SK-N-SH (cell line): ENCODE measurements around the gene PPP1R3C. TPM values are rescaled to one million over a fixed set of nuclear protein-coding genes. Genes with fewer than 3 reads are reported as not detected.
A peak's percentile ranks its signal among the peaks of the same experiment; 100 is the strongest.

ENCODE experiments used
- CTCF ChIA-PET: fragments of 300-600, 350-600 bp; formaldehyde crosslinking; extraction: SDS; loops from one replicate; lab custom pipeline; 2021; lab: Yijun Ruan, JAX
- POLR2A ChIA-PET: fragments of 350-600 bp; sonication (Branson Sonifier 250); formaldehyde crosslinking; extraction: SDS; loops from one replicate; lab custom pipeline; 2020; ENCODE audit warnings: antibody characterized with exemption, inconsistent platforms; lab: Yijun Ruan, JAX
- DNase-seq: peaks from one replicate; pipeline ENCODE4 v3.0.0; 2012
- H2AFZ ChIP-seq: fragments of 200-600 bp; sonication (generic); 2 replicates; pipeline ENCODE4 v1.8.1; 2016; ENCODE audit warnings: antibody characterized with exemption, mild to moderate bottlenecking, low read depth
- H3F3A ChIP-seq: fragments of 200-600 bp; sonication (generic); replicated peaks from 2 replicates; pipeline ENCODE3; 2016; ENCODE audit warnings: antibody characterized with exemption, mild to moderate bottlenecking; ENCODE audit not compliant: insufficient read depth
- H3K27ac ChIP-seq, 2 experiments: fragments of 200-500 bp in 1 of 2; fragments of 200-600 bp in 1 of 2; sonication (Bioruptor generic) in 1 of 2; sonication (generic), shearing (Covaris generic) in 1 of 2; 2 replicates each; pipeline versions ENCODE4 v1.5.1 to v1.6.1; 2014 to 2016; ENCODE audit warnings: low read depth in 2 of 2, inconsistent platforms in 1 of 2, low read length in 1 of 2, mild to moderate bottlenecking in 1 of 2, mixed read lengths in 1 of 2
- H3K27me3 ChIP-seq: fragments of 200-600 bp; sonication (generic), shearing (Covaris generic); 2 replicates; pipeline ENCODE4 v1.6.1; 2016; ENCODE audit warnings: mixed run types; ENCODE audit not compliant: insufficient read depth
- H3K36me3 ChIP-seq, 2 experiments: fragments of 200-500 bp in 1 of 2; fragments of 200-600 bp in 1 of 2; sonication (Bioruptor generic) in 1 of 2; sonication (generic) in 1 of 2; replicated peaks in 1 of 2; 2 replicates each; pipeline versions ENCODE3 to v1.5.1; 2014 to 2016; ENCODE audit warnings: low read length in 1 of 2, mild to moderate bottlenecking in 1 of 2; ENCODE audit not compliant: insufficient read depth in 2 of 2, control insufficient read depth in 1 of 2
- H3K4me1 ChIP-seq, 2 experiments: fragments of 200-500 bp in 1 of 2; fragments of 200-600 bp in 1 of 2; sonication (Bioruptor generic) in 1 of 2; sonication (generic), shearing (Covaris generic) in 1 of 2; 2 replicates each; pipeline versions ENCODE4 v1.5.1 to v1.6.1; 2014 to 2016; ENCODE audit warnings: low read depth in 1 of 2, low read length in 1 of 2, mixed run types in 1 of 2; ENCODE audit not compliant: insufficient read depth in 2 of 2, control insufficient read depth in 1 of 2
- H3K4me2 ChIP-seq: fragments of 200-600 bp; sonication (generic), shearing (Covaris generic); 2 replicates; pipeline ENCODE4 v1.6.1; 2017; ENCODE audit warnings: mixed run types
- H3K4me3 ChIP-seq, 2 experiments: fragments of 200-500 bp in 1 of 2; fragments of 200-600 bp in 1 of 2; sonication (Bioruptor generic) in 1 of 2; sonication (generic), shearing (Covaris generic) in 1 of 2; 2 replicates each; pipeline versions ENCODE4 v1.5.1 to v1.8.1; 2014 to 2016; ENCODE audit warnings: low read depth in 2 of 2, inconsistent platforms in 1 of 2, low read length in 1 of 2, mild to moderate bottlenecking in 1 of 2, mixed read lengths in 1 of 2, moderate library complexity in 1 of 2
- H3K79me2 ChIP-seq: fragments of 200-600 bp; sonication (generic); 2 replicates; pipeline ENCODE4 v1.8.1; 2017; ENCODE audit warnings: mild to moderate bottlenecking; ENCODE audit not compliant: insufficient read depth
- H3K9ac ChIP-seq: fragments of 200-600 bp; sonication (generic); 2 replicates; pipeline ENCODE4 v1.6.1; 2017; ENCODE audit warnings: mixed run types
- H3K9me2 ChIP-seq: fragments of 200-600 bp; sonication (generic); 2 replicates; pipeline ENCODE4 v1.6.1; 2017; ENCODE audit warnings: mixed run types
- H3K9me3 ChIP-seq: fragments of 200-600 bp; sonication (generic); 2 replicates; pipeline ENCODE4 v1.6.1; 2017; ENCODE audit warnings: mixed run types, mild to moderate bottlenecking, moderate library complexity
- H4K20me1 ChIP-seq: fragments of 200-600 bp; sonication (generic); 2 replicates; pipeline ENCODE4 v1.6.1; 2017; ENCODE audit warnings: mild to moderate bottlenecking, mixed run types; ENCODE audit not compliant: insufficient read depth
- EP300 ChIP-seq, 2 experiments: IDR thresholded peaks; 2 replicates each; pipeline versions ENCODE4 v1.4.0 to v1.6.1; 2012; ENCODE audit warnings: borderline replicate concordance in 1 of 2, low read depth in 1 of 2, low read length in 1 of 2
- FOSL2 ChIP-seq: IDR thresholded peaks from 2 replicates; pipeline ENCODE4 v1.4.0; 2012; ENCODE audit warnings: low read depth, mild to moderate bottlenecking, moderate library complexity, borderline replicate concordance
- FOXM1 ChIP-seq: IDR thresholded peaks from 2 replicates; pipeline ENCODE4 v1.4.0; 2012; ENCODE audit warnings: low read depth, mild to moderate bottlenecking
- GATA2 ChIP-seq: sonication (generic); formaldehyde crosslinking; IDR thresholded peaks from 2 replicates; pipeline ENCODE4 v1.5.0; 2020; ENCODE audit warnings: mild to moderate bottlenecking, missing genetic modification reagents
- JUND ChIP-seq: IDR thresholded peaks from 2 replicates; pipeline ENCODE4 v1.4.0; 2012
- NFIC ChIP-seq: IDR thresholded peaks from 2 replicates; pipeline ENCODE4 v1.4.0; 2012; ENCODE audit warnings: borderline replicate concordance
- NRF1 ChIP-seq: IDR thresholded peaks from 2 replicates; pipeline ENCODE4 v1.6.1; 2012; ENCODE audit warnings: low read depth, mild to moderate bottlenecking, low read length
- POLR2AphosphoS5 ChIP-seq: IDR thresholded peaks from 2 replicates; pipeline ENCODE4 v1.6.1; 2012; ENCODE audit warnings: low read depth, low read length
- RFX5 ChIP-seq: IDR thresholded peaks from 2 replicates; pipeline ENCODE4 v1.6.1; 2012; ENCODE audit warnings: mild to moderate bottlenecking, improper control_type of control experiment, low read length
- RXRA ChIP-seq: IDR thresholded peaks from 2 replicates; pipeline ENCODE4 v1.4.0; 2012; ENCODE audit warnings: low read depth, mild to moderate bottlenecking, borderline replicate concordance
- SIN3A ChIP-seq: IDR thresholded peaks from 2 replicates; pipeline ENCODE4 v1.6.1; 2012; ENCODE audit warnings: low read depth, mild to moderate bottlenecking, low read length, moderate library complexity, borderline replicate concordance
- TAF1 ChIP-seq: IDR thresholded peaks from 2 replicates; pipeline ENCODE4 v1.6.1; 2012; ENCODE audit warnings: low read depth, mild to moderate bottlenecking, low read length, moderate library complexity, borderline replicate concordance
- TCF12 ChIP-seq: IDR thresholded peaks from 2 replicates; pipeline ENCODE4 v1.4.0; 2012
- WGBS: methylation state at CpG from one replicate; pipeline ENCODE4 v1.1.6; 2017; ENCODE audit warnings: low lambda C conversion rate; 5-methylcytosine and 5-hydroxymethylcytosine counted together
- polyA plus RNA-seq, 3 experiments: library from polyadenylated mRNA; depleted of rRNA; stranded (reverse); fragments of >200 nt; gene quantifications; 2 replicates each; pipeline ENCODE4 v1.2.3, GENCODE V29; 2012
- TF ChIP-seq, protein P1 (sequence below): IDR thresholded peaks from 2 replicates; pipeline ENCODE4; 2012
- TF ChIP-seq, protein P2 (sequence below): fragments of 150-350 bp; IDR thresholded peaks from 2 replicates; pipeline ENCODE4 v1.6.1; 2017; ENCODE audit warnings: antibody characterized with exemption, low read length, low read depth, borderline replicate concordance
- TF ChIP-seq, protein P3 (sequence below): fragments of 200-600 bp; sonication (generic); IDR thresholded peaks from 2 replicates; pipeline ENCODE4 v1.6.1; 2017; ENCODE audit warnings: antibody characterized with exemption, mild to moderate bottlenecking, moderate library complexity
- TF ChIP-seq, protein P4 (sequence below): IDR thresholded peaks from 2 replicates; pipeline ENCODE4 v1.6.1; 2012; ENCODE audit warnings: mild to moderate bottlenecking, low read depth, low read length, moderate library complexity
- TF ChIP-seq, protein P5 (sequence below): IDR thresholded peaks from 2 replicates; pipeline ENCODE4 v1.4.0; 2012; ENCODE audit warnings: low read depth, borderline replicate concordance

PPP1R3C gene
- polyA plus RNA-seq, 1 of the 3 experiments (the other 2 are of a cell fraction), result 9.0 TPM

DNA sequence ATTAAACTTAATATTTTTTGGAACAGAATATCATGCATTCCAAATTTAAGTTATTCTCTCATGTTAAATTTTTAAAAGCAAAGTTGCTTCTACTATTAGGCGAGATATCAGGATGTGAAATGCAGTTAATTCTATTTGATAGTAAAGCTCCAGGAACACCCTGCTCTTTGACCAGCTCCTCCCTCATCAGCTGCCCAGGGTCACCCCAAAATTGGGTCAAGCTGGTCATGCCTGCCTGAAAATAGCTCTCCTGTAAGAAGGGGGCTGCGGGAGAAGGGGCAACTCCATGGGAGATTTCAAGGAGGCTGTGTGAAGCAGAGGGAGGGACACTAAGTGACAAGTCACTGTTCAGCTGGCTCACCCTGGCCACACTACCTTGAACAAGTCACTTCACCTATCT is 5.9 kb downstream of the PPP1R3C start:
- H2AFZ ChIP-seq, result no peak overlapping the region
- H3K4me3 ChIP-seq, result no peak overlapping the region
- H3K4me2 ChIP-seq, result no peak overlapping the region
- no peaks in the 10 kb centered on the region; the same call in 1 of the 2 replicates for H3K9me3 ChIP-seq
- ChIA-PET CTCF (interaction anchor here (1.1 to 1.9 kb wide), 8 partner anchors 9 to 134 kb away, joined by 3 to 4 read pairs (median 3); no protein-coding TSS in a partner anchor), POLR2A (no interaction called here)
- H3K4me1 ChIP-seq, result peaks cover 0 to 12% of the 10 kb centered on the region in 2 experiments; a peak in 2 of 4 replicates
- 86% methylated on average over 2 of the region's 2 CpGs for WGBS
- TF ChIP-seq EP300 (IDR thresholded peaks at IDR 0.05; ENCODE audit: borderline replicate concordance in 1 of 2, low read depth in 1 of 2, low read length in 1 of 2) (no peak), POLR2AphosphoS5 (no peak), RXRA (no peak), TCF12 (no peak), RFX5 (no peak), FOXM1 (no peak), SIN3A (no peak), JUND (no peak), TAF1 (no peak), NRF1 (no peak)
- TF ChIP-seq, protein P1, sequence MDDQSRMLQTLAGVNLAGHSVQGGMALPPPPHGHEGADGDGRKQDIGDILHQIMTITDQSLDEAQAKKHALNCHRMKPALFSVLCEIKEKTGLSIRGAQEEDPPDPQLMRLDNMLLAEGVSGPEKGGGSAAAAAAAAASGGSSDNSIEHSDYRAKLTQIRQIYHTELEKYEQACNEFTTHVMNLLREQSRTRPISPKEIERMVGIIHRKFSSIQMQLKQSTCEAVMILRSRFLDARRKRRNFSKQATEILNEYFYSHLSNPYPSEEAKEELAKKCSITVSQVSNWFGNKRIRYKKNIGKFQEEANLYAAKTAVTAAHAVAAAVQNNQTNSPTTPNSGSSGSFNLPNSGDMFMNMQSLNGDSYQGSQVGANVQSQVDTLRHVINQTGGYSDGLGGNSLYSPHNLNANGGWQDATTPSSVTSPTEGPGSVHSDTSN, result no peak
- TF ChIP-seq, protein P2, sequence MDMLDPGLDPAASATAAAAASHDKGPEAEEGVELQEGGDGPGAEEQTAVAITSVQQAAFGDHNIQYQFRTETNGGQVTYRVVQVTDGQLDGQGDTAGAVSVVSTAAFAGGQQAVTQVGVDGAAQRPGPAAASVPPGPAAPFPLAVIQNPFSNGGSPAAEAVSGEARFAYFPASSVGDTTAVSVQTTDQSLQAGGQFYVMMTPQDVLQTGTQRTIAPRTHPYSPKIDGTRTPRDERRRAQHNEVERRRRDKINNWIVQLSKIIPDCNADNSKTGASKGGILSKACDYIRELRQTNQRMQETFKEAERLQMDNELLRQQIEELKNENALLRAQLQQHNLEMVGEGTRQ, result no peak
- TF ChIP-seq, protein P3, sequence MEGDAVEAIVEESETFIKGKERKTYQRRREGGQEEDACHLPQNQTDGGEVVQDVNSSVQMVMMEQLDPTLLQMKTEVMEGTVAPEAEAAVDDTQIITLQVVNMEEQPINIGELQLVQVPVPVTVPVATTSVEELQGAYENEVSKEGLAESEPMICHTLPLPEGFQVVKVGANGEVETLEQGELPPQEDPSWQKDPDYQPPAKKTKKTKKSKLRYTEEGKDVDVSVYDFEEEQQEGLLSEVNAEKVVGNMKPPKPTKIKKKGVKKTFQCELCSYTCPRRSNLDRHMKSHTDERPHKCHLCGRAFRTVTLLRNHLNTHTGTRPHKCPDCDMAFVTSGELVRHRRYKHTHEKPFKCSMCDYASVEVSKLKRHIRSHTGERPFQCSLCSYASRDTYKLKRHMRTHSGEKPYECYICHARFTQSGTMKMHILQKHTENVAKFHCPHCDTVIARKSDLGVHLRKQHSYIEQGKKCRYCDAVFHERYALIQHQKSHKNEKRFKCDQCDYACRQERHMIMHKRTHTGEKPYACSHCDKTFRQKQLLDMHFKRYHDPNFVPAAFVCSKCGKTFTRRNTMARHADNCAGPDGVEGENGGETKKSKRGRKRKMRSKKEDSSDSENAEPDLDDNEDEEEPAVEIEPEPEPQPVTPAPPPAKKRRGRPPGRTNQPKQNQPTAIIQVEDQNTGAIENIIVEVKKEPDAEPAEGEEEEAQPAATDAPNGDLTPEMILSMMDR, result no peak
- peak overlapping the region in 1 of 2 experiments; percentile 39; a peak in 1 of 4 replicates for H3K27ac ChIP-seq
- H3K79me2 ChIP-seq, result peaks cover 29% of the 10 kb centered on the region; the same call in 1 of the 2 replicates
- no peak for DNase-seq
- no peaks in the 10 kb centered on the region for H3K27me3 ChIP-seq
- H4K20me1 ChIP-seq, result no peaks in the 10 kb centered on the region; the same call in 1 of the 2 replicates
- H3F3A ChIP-seq, result peaks cover 29% of the 10 kb centered on the region
- H3K36me3 ChIP-seq, result peaks cover 33 to 37% of the 10 kb centered on the region in 2 experiments
- no peaks in the 10 kb centered on the region for H3K9me2 ChIP-seq
- no peak overlapping the region for H3K9ac ChIP-seq

DNA sequence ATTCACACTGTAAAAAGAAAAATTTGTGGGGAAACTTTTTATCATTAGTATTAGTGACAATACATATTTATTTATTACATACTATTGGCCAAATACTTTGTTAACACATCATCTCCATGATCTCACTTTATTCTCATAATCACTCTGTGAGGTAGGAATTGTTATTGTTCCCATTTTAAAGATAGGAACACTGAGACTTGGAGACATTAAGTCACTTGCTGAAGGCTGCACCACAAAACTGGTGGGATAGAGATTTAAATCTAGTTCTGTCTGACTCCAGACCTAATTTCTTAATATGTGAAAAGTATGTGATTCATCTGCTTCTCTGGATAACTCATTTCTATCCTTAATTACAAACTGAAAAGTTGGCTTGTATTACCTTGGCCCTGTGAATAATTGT is 8.2 kb downstream of the PPP1R3C start:
- Histone ChIP-seq H3K9ac (no peak overlapping the region), H3K4me1 (peaks cover 0 to 12% of the 10 kb centered on the region in 2 experiments; a peak in 2 of 4 replicates), H3K9me3 (no peaks in the 10 kb centered on the region; the same call in 1 of the 2 replicates), H3K4me3 (no peak overlapping the region), H3K36me3 (peaks cover 20 to 21% of the 10 kb centered on the region in 2 experiments), H4K20me1 (no peaks in the 10 kb centered on the region), H3K79me2 (peaks cover 7% of the 10 kb centered on the region; the same call in 1 of the 2 replicates), H3K4me2 (no peak overlapping the region), H3F3A (peaks cover 21% of the 10 kb centered on the region), H3K9me2 (no peaks in the 10 kb centered on the region), H3K27ac (no peak overlapping the region), H3K27me3 (no peaks in the 10 kb centered on the region), H2AFZ (no peak overlapping the region)
- POLR2A ChIA-PET, result no interaction called here
- CTCF ChIA-PET, result interaction anchor here (2.0 kb wide), 1 partner anchor 11 kb away, joined by 5 read pairs; no protein-coding TSS in a partner anchor
- no peak for DNase-seq
- no peak for TF ChIP-seq JUND
- TF ChIP-seq, protein P4, sequence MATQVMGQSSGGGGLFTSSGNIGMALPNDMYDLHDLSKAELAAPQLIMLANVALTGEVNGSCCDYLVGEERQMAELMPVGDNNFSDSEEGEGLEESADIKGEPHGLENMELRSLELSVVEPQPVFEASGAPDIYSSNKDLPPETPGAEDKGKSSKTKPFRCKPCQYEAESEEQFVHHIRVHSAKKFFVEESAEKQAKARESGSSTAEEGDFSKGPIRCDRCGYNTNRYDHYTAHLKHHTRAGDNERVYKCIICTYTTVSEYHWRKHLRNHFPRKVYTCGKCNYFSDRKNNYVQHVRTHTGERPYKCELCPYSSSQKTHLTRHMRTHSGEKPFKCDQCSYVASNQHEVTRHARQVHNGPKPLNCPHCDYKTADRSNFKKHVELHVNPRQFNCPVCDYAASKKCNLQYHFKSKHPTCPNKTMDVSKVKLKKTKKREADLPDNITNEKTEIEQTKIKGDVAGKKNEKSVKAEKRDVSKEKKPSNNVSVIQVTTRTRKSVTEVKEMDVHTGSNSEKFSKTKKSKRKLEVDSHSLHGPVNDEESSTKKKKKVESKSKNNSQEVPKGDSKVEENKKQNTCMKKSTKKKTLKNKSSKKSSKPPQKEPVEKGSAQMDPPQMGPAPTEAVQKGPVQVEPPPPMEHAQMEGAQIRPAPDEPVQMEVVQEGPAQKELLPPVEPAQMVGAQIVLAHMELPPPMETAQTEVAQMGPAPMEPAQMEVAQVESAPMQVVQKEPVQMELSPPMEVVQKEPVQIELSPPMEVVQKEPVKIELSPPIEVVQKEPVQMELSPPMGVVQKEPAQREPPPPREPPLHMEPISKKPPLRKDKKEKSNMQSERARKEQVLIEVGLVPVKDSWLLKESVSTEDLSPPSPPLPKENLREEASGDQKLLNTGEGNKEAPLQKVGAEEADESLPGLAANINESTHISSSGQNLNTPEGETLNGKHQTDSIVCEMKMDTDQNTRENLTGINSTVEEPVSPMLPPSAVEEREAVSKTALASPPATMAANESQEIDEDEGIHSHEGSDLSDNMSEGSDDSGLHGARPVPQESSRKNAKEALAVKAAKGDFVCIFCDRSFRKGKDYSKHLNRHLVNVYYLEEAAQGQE, result no peak
- no peak for TF ChIP-seq FOSL2
- no peak for TF ChIP-seq RFX5
- TF ChIP-seq POLR2AphosphoS5, result no peak
- TF ChIP-seq, protein P5, sequence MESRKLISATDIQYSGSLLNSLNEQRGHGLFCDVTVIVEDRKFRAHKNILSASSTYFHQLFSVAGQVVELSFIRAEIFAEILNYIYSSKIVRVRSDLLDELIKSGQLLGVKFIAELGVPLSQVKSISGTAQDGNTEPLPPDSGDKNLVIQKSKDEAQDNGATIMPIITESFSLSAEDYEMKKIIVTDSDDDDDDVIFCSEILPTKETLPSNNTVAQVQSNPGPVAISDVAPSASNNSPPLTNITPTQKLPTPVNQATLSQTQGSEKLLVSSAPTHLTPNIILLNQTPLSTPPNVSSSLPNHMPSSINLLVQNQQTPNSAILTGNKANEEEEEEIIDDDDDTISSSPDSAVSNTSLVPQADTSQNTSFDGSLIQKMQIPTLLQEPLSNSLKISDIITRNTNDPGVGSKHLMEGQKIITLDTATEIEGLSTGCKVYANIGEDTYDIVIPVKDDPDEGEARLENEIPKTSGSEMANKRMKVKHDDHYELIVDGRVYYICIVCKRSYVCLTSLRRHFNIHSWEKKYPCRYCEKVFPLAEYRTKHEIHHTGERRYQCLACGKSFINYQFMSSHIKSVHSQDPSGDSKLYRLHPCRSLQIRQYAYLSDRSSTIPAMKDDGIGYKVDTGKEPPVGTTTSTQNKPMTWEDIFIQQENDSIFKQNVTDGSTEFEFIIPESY, result no peak
- no peak for TF ChIP-seq NRF1
- TF ChIP-seq FOXM1, result no peak
- no peak for TF ChIP-seq GATA2 (CRISPR knock-in tag)
- no peak for TF ChIP-seq NFIC
